ENCODE results near the gene ITGBL1.

The ITGBL1 gene

GRCh38 chr13:101416181-101417042 lies 36.1 kb upstream of the ITGBL1 start, which contains the start of gene NALCN:
Gene NALCN, minus strand, starts transcription at chr13:101416508. Its CDS starts 17,382 bp downstream, at chr13:101399126.
- H2AFZ ChIP-seq (ENCODE audit: low read depth, low read length, severe bottlenecking) = no peak within 1 kb of the TSS
- H3K4me3 ChIP-seq (ENCODE audit: insufficient read depth, low read length, poor library complexity, severe bottlenecking) = no peak within 1 kb of the TSS

GRCh38 chr13:101417043-101417406 lies 35.5 kb upstream of the ITGBL1 start:
- Histone ChIP-seq H3K4me3 (ENCODE audit: insufficient read depth, low read length, poor library complexity, severe bottlenecking) (no peak overlapping the region), H3K4me2 (ENCODE audit: low read depth, low read length, poor library complexity, severe bottlenecking) (no peak overlapping the region), H3F3A (ENCODE audit: insufficient read depth) (no peaks in the 10 kb centered on the region)

More at GRCh38 chr13:101416181-101417042, 36.1 kb upstream of the ITGBL1 start, which contains the start of gene NALCN:
- Histone ChIP-seq H3K4me2 (ENCODE audit: low read depth, low read length, poor library complexity, severe bottlenecking) (no peak within 1 kb of the TSS), H3F3A (ENCODE audit: insufficient read depth) (no peaks in the 10 kb centered on the region), H3K9ac (ENCODE audit: low read length) (no peak within 1 kb of the TSS), H3K36me3 (ENCODE audit: low read length) (no peaks in the 10 kb centered on the region), H3K9me3 (ENCODE audit: insufficient read depth, low read length) (no peaks in the 10 kb centered on the region), H3K27ac (ENCODE audit: low read depth, low read length) (no peak within 1 kb of the TSS), H4K20me1 (ENCODE audit: low read depth, low read length) (no peaks in the 10 kb centered on the region), H3K27me3 (ENCODE audit: low read length) (no peaks in the 10 kb centered on the region), H3K9me2 (replicated peaks; ENCODE audit: insufficient read depth, low read length) (no peaks in the 10 kb centered on the region), H3K79me2 (ENCODE audit: insufficient read depth, low read length) (no peaks in the 10 kb centered on the region)
- TF ChIP-seq CTCF (IDR thresholded peaks at IDR 0.05; ENCODE audit: insufficient read depth, low read length, poor library complexity, severe bottlenecking) = no peak
- no peak for TF ChIP-seq EZH2phosphoT487 (conservative IDR thresholded peaks at IDR 0.05; ENCODE audit: low read length)

GRCh38 chr13:101417501-101417900 lies 35.0 kb upstream of the ITGBL1 start:
- TF ChIP-seq CTCF (IDR thresholded peaks at IDR 0.05; ENCODE audit: insufficient read depth, low read length, poor library complexity, severe bottlenecking) = no peak
- TF ChIP-seq EZH2phosphoT487 (conservative IDR thresholded peaks at IDR 0.05; ENCODE audit: low read length) = no peak
- Histone ChIP-seq H3K9me2 (replicated peaks; ENCODE audit: insufficient read depth, low read length) (no peaks in the 10 kb centered on the region), H3K27me3 (ENCODE audit: low read length) (no peaks in the 10 kb centered on the region), H2AFZ (ENCODE audit: low read depth, low read length, severe bottlenecking) (no peak overlapping the region), H3K9me3 (ENCODE audit: insufficient read depth, low read length) (no peaks in the 10 kb centered on the region), H3F3A (ENCODE audit: insufficient read depth) (no peaks in the 10 kb centered on the region), H3K9ac (ENCODE audit: low read length) (no peak overlapping the region), H3K79me2 (ENCODE audit: insufficient read depth, low read length) (no peaks in the 10 kb centered on the region), H4K20me1 (ENCODE audit: low read depth, low read length) (no peaks in the 10 kb centered on the region), H3K36me3 (ENCODE audit: low read length) (no peaks in the 10 kb centered on the region), H3K27ac (ENCODE audit: low read depth, low read length) (no peak overlapping the region), H3K4me2 (ENCODE audit: low read depth, low read length, poor library complexity, severe bottlenecking) (no peak overlapping the region), H3K4me3 (ENCODE audit: insufficient read depth, low read length, poor library complexity, severe bottlenecking) (no peak overlapping the region)

More at GRCh38 chr13:101417043-101417406, 35.5 kb upstream of the ITGBL1 start:
- no peak for TF ChIP-seq EZH2phosphoT487 (conservative IDR thresholded peaks at IDR 0.05; ENCODE audit: low read length)
- TF ChIP-seq CTCF (IDR thresholded peaks at IDR 0.05; ENCODE audit: insufficient read depth, low read length, poor library complexity, severe bottlenecking) = no peak
- Histone ChIP-seq H3K27me3 (ENCODE audit: low read length) (no peaks in the 10 kb centered on the region), H3K9ac (ENCODE audit: low read length) (no peak overlapping the region), H4K20me1 (ENCODE audit: low read depth, low read length) (no peaks in the 10 kb centered on the region), H3K36me3 (ENCODE audit: low read length) (no peaks in the 10 kb centered on the region), H2AFZ (ENCODE audit: low read depth, low read length, severe bottlenecking) (no peak overlapping the region), H3K79me2 (ENCODE audit: insufficient read depth, low read length) (no peaks in the 10 kb centered on the region), H3K9me3 (ENCODE audit: insufficient read depth, low read length) (no peaks in the 10 kb centered on the region), H3K9me2 (replicated peaks; ENCODE audit: insufficient read depth, low read length) (no peaks in the 10 kb centered on the region), H3K27ac (ENCODE audit: low read depth, low read length) (no peak overlapping the region)
